Stimulated activated CD4-positive, alpha-beta T cell treated with anti-CD3 and anti-CD28 coated beads, Interleukin-12 subunit alpha, Interleukin-12 subunit beta, amount 100 ng/mL, for 4 hours (primary cell): Measurements from ENCODE around the gene ELP1.
"Not testable (repeated sequence)": the region's sequence is repeated elsewhere in the genome, so short reads cannot be mapped to it uniquely, and the experiment has no call there.

ENCODE experiments used
- DNase-seq: peaks from one replicate; pipeline ENCODE4 v3.0.0-alpha.2; 2020

Gene ELP1

DNA sequence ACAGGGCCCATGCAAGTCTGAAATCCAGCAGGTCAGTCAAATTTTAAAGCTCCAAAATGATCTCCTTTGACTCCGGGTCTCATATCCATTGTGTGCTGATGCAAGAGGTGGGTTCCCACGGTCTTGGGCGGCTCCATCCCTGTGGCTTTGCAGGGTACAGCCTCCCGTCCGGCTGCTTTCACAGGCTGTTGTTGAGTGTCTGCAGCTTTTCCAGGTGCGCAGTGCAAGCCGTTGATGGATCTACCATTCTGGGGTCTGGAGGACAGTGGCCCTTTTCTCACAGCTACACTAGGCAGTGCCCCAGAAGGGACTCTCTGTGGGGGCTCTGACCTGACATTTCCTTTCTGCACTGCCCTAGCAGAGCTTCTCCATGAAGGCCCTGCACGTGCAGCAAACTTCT is 85.6 kb downstream of the ELP1 start:
- DNase-seq: not testable (repeated sequence)

DNA sequence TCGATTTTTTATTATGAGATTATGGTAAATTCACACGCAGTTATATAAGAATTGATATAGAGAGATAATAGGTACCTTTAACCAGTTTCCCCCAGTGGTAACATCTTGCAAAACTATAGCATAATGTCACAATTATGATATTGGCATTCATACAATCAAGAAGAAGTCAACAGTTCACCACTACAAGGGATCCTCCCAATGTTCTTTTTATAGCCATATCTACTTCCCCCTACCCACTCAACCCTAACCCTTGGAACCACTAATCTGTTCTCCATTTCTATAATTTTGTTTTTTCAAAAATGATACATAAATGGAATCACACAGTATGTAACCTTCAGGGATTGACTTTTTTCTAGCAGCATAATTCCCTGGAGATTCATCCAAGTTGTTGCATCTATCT is 88.0 kb downstream of the ELP1 start:
- no peak for DNase-seq

DNA sequence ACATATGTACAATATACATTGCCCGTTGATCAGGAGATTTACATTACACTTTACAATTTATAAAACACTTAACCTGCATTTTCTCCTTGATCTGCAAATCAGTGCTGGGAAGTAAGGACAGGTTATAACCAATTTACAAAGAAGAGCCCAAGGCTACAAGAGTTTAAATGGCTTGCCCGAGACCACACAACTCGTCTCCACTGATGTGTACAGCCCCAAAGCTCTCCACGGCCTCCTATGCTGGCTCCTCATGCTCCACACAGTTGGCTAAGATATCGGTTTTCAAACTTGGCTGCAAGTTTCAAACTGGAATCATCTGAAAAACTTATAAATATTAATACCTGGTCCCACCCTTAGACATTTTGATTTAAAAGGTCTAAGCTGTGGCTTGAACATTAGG is 88.4 kb downstream of the ELP1 start:
- DNase-seq: no peak

DNA sequence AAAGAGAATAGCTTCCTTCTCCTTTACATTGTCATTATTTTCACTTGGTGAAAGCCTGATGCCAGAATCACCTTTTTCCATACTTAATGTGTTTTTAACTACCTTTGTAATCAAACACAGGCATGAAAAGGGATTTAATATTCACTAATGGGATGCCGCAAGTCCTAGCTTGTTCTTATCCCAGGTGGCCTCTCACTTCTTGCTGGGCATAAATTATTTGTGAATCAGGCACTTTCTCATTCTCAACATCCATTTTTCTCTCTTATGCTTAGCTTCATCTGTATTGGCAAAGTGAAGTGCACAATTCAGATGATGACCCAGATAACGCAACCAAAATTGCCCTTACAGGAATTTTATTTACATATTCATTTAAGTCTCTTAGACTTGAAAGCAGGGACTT is 89.1 kb downstream of the ELP1 start:
- DNase-seq: no peak

DNA sequence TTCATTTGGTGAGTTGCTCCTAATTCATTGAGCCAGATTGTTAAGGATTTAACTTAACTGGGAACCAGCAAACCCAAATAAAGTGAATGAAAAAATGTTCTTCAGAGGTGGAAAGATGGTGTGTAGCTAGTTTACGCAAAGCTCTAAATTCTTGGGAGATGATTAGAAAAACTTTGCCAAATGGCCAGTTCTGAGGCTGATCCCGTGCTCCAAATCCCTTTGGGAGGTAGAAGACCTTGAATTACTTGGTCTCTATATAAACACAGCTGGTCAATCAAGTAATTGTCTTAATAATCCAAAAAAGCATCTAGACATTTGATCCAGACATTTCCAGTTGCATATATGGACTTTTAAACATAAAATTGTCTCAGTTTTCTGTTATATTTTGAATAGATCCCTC is 89.5 kb downstream of the ELP1 start:
- no peak for DNase-seq

DNA sequence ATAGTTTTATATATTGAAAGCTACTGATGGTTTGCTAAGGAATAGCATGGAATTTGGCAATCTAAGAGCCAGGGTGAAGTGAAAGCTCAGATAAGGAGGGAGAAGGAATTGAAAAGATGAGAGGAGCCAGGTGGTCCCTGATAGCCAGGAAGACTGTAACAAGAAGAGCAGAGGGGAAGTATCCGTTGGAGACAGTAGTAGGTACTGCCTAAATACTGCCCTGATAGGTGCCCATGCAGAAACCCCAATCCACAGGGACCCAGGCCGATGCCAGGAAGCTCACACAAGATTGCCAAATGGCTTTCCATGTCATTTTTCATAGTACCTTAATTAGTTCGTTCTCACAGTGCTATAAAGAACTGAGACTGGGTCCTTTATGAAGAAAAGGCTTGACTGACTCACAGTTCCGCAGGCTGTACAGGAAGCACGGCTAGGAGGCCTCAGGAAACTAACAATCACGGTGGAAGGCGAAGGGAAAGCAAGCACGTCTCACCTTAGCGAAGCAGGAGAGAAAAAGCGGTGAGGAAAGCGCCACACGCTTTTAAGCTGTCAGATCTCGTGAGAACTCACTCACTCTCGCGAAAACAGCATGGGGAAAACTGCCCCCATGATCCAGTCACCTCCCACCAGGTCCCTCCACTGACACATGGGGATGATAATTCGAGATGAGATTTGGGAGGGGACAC is 91.2 kb downstream of the ELP1 start:
- no peak for DNase-seq

DNA sequence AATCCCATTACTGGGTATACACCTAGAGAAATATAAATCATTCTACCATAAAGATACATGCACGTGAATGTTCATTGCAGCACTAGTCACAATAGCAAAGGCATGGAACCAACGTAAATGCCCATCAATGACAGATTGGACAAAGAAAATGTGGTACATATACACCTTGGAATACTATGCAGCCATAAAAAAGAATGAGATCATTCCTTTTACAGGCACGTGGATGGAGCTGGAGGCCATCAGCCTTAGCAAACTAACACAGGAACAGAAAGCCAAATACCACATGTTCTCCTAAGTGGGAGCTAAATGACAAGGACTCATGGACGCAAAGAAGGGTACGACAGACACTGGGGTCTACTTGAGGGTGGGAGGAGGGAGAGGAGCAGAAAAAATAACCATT is 94.4 kb downstream of the ELP1 start:
- not testable (repeated sequence) for DNase-seq

DNA sequence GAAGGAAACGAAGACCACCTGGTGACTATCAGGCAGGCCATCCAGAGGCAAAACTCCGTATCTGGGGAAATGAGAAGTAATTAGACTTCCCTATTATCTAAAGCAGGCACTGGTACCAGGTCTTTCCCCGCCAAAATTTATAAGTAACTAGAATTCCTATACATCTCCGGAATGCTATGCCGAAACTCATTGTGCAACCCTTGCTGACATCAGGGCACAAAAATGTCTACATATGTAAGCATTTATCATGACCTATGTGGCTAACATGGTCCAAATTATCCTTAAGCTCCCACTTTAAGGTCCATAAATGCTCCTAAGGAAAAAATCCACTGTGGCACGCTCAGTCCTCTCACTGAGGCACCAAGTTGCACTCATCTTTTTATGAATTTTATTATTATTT is 95.9 kb downstream of the ELP1 start:
- DNase-seq: no peak

DNA sequence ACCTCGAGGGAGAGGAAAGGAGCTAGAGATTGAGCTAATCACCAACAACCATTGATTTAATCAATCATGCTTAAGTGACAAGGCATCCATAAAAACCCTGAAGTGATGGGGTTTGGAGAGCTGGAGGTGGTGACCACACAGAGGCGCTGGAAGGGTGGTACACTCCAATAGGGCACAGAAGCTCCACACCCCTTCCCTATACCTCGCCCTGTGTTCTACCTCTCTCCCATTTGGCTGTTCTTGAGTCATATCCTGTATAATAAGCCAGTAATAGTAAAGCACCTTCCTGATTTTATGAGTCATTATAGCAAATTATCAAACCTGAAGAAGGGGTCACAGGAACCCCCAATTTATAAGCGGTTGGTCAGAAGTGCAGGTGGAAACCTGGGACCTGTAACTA is 96.4 kb downstream of the ELP1 start:
- no peak for DNase-seq

DNA sequence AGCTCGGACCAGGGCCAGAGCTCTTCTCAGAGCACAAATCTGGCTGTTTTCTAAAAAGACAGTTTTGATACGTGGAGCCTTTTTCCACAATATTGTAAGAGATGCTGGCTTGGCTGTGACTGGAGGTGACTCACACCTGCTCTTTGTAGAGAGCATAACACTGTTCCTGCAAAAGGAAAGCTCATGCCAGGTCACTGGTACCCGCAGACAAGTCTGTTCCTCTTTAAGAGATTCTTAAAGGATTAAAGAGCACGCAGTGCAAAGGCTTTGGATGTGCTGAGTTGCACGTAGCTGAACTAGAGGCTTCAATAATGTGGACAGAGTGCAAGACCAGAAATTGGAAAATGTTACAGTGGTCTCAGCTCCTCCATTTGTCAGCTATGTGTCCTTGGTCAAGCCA is 97.1 kb downstream of the ELP1 start:
- DNase-seq: no peak

DNA sequence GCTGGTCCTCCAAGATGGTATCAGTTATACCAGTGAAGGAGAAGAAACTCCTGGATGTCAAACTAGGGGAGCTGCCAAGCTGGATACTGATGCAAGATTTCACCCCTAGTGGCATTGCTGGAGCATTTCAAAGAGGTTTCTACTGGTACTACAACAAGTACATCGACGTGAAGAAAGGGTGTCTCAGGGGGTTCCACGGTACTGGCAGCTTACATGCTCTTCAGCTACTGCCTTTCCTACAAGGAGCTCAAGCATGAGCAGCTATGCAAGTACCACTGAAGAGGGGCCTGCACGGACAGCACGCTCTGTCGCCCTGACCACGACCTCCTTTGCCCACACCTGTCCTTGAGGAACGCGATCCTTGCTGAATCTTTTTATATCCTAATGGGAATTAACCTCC is 97.6 kb downstream of the ELP1 start:
- DNase-seq: no peak

DNA sequence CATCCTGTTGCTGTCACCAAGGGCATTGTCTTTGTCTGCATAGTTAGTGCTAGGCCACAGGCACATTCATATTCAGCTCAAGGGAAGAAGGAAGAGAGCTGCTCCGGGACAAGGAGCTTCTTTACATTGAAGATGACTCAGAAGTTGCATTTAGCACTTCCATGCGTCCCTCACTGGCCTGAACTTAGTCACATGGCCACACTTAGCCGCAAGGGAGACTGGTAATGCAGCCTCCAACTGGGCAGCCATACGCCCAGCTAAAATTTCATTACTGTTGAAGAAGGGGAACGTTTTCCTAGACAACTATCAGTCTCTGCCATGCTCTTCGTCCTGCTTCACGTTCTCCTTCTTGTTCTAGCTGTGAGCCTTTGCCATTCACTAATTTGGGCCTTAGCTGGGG is 98.1 kb downstream of the ELP1 start:
- DNase-seq: no peak

DNA sequence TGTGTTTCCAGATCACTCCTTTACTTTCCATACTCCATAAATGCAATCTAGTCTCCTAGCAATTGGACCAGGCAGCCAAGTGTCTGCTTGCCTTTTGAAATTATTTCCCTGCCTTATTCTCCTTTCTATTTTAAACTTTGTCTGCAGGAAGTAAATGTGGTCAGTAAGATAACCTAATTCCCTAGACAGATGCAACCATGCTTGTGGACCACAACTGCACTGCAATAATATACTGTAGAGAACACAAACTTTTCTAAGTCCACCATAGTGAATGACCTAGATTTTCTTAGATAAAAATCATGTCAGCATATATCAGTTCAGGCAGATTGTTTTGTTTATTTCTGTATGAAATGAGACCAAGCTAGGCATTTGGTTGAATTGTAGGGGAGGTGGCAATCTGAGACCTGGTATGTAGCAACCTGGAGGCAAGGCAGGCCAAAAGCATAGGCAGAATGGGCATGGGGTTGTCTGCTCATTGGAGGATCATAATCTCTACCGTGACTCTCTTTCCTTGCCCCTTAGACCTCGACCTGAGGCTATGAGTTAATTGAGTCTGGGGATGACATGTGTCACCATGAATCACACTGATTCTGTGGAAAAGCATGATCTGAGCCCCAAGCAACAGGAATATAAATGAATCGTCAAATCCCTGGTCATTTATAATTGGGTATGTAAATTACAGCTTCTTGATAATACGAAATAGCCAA is 98.8 kb downstream of the ELP1 start:
- DNase-seq: no peak

DNA sequence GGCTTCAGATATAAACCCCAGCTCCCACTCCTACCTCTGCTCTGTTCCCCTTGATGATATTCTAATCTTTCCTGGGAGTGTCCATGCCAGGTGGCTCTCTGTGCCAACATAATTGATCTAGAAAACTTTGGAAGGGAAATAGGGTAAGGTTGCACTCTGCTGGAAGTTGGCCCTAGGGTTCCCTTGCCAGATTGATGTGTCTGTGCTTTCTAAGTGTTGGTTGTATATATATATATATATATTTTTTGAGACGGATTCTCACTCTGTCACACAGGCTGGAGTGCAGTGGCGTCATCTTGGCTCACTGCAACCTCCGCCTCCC is 101.8 kb downstream of the ELP1 start:
- DNase-seq: no peak

DNA sequence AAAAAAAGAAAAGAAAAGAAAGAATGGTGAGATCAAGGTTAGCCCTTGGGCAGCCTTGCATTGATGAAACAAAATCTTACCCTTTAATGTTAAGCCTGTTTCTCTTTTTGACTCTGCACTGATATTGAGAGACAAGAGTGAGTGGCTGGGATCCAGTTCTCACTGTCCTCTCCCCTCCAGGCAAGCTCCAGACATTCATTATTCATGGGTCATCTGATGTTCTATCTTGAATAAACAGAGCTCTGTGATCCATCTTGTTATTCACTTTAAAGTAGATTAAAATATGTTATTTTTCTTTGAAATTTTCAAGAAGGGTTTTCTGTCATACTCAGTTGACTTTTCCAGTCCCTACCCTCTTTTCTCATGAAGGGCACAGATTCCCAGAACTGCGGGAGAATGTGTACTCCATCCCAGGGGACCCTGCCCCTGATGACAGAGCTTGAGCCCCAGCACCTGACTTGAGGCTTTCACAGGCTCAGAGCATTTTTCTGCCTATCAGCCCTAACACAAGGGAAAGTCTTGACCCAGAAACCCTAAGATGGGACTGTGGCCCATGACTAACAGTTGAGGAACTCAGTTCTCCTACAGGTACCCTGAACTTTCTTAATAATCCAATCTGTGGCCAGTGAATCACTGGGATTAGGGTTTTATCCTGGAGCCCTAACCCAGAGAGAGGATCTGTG is 102.3 kb downstream of the ELP1 start:
- no peak for DNase-seq

DNA sequence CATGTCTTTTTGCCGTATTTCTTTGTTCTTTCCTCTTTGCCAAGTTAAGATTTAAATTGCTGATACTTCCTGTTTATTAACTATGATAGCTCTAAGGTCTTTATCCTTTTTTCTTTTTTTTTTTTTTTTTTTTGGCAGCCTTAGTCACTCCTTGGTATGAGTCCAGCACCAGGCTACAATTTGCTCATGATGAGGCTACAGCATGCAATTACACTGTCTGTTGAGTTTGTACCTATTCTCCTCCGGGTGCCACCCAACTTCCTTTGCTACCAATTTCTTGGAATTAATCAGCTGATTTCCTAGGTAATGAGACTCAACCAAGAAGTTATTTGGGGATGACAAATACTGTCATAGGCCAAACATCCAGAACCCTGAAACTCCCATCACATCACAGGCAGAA is 103.7 kb downstream of the ELP1 start:
- no peak for DNase-seq

DNA sequence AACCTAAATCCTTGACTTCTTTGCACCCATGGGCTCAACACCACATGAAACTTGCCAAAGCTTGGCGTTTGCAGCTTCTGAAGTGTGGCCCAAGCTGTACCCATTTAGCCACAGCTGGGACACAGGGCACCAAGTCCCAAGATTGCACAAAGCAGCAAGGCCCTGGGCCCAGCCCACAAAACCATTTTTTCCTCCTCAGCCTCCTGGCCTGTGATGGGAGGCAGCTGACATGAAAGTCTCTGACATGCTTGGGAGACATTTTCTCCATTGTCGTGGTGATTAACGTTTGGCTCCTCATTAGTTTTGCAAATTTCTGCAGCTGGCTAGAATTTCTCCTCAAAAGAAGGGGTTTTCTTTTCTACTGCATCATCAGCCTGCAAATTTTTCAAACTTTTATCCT is 110.1 kb downstream of the ELP1 start:
- no peak for DNase-seq
